Hematopoietic multipotent progenitor cell treated with erythropoietin and hydrocortisone succinate and interleukin-3 and kit ligand, for 6 days (in vitro differentiated cells): ENCODE data around the gene SLC23A3.
"Not testable (repeated sequence)": the region's sequence is repeated elsewhere in the genome, so short reads cannot be mapped to it uniquely, and the experiment has no call there.

Source experiments
- DNase-seq: peaks from one replicate; pipeline ENCODE4 v3.0.0-alpha.2; 2015

The SLC23A3 gene

GRCh38 chr2:219204425-219205164, 34.8 kb upstream of the SLC23A3 start:
- peak; percentile 3 for DNase-seq

- not testable (repeated sequence) for DNase-seq
These were observed 31.5 kb upstream of the SLC23A3 start for GRCh38 chr2:219201331-219201730.

GRCh38 chr2:219200502-219201326, 30.9 kb upstream of the SLC23A3 start:
- peak; percentile 0 for DNase-seq

GRCh38 chr2:219199470-219200211, 29.8 kb upstream of the SLC23A3 start:
- DNase-seq = peak; percentile 0

- no peak for DNase-seq
These were observed 29.1 kb upstream of the SLC23A3 start for GRCh38 chr2:219198974-219199373.

- no peak for DNase-seq
These were observed 27.6 kb upstream of the SLC23A3 start for GRCh38 chr2:219197388-219197787.

- DNase-seq = no peak
These were observed 17.1 kb upstream of the SLC23A3 start for GRCh38 chr2:219186754-219187456.

GRCh38 chr2:219184121-219184520, 14.3 kb upstream of the SLC23A3 start:
- DNase-seq = no peak

- DNase-seq = no peak
These were observed 13.4 kb upstream of the SLC23A3 start for GRCh38 chr2:219183151-219183772.

GRCh38 chr2:219182331-219183150, 12.7 kb upstream of the SLC23A3 start:
- peak; percentile 18 for DNase-seq

- DNase-seq = peak; percentile 0
These were observed 11.7 kb upstream of the SLC23A3 start for GRCh38 chr2:219181531-219181930.

GRCh38 chr2:219180961-219181360, 11.1 kb upstream of the SLC23A3 start:
- DNase-seq = peak; percentile 0

GRCh38 chr2:219179601-219180465, 10.0 kb upstream of the SLC23A3 start:
- no peak for DNase-seq

GRCh38 chr2:219178377-219179175, 8.7 kb upstream of the SLC23A3 start:
- DNase-seq = peak; percentile 54

GRCh38 chr2:219177552-219178376, 7.9 kb upstream of the SLC23A3 start, which contains the start of gene RETREG2:
Gene RETREG2, plus strand, starts transcription at chr2:219178275. Its CDS starts 78 bp downstream, at chr2:219178353.
- DNase-seq = peak; percentile 95

- DNase-seq = peak; percentile 92
These were observed 7.2 kb upstream of the SLC23A3 start, which contains the start of gene CNPPD1 for GRCh38 chr2:219176818-219177551. Gene CNPPD1, minus strand, starts transcription at chr2:219176925. Its CDS starts 97 bp downstream, at chr2:219176828.
